Esophagus mucosa (tissue), 1 donor: ENCODE data around the gene NCOA7. TPM values are rescaled to one million over a fixed set of nuclear protein-coding genes. Genes with fewer than 3 reads are reported as not detected.
A peak's percentile ranks its signal among the peaks of the same experiment; 100 is the strongest.
"Not testable (repeated sequence)": the region's sequence is repeated elsewhere in the genome, so short reads cannot be mapped to it uniquely, and the experiment has no call there.

ENCODE experiments used
- ATAC-seq: fragments of 200-7000 bp; cut with Tn5 transposase; one replicate; pipeline ENCODE4 v1.9.1; 2020
- total RNA-seq: library from RNA; stranded (reverse); gene quantifications from one replicate; pipeline ENCODE4 v1.2.4, GENCODE V29; 2023
- donor health status: DM: yes; HTN: yes; CAD: no.

The NCOA7 gene
- total RNA-seq, 1 donor from 2014 or later, result 59.8 TPM

- ATAC-seq, result no peak
These were observed 80.6 kb downstream of the NCOA7 start for GRCh38 chr6:125871365-125871764.

GRCh38 chr6:125872259-125872921, 81.6 kb downstream of the NCOA7 start:
- no peak for ATAC-seq

GRCh38 chr6:125882243-125882642, 91.5 kb downstream of the NCOA7 start:
- ATAC-seq, result no peak

GRCh38 chr6:125884634-125885371, 94.0 kb downstream of the NCOA7 start:
- ATAC-seq, result no peak

GRCh38 chr6:125886021-125886420, 95.3 kb downstream of the NCOA7 start:
- ATAC-seq, result no peak

GRCh38 chr6:125886914-125887313, 96.2 kb downstream of the NCOA7 start:
- ATAC-seq, result no peak

GRCh38 chr6:125887372-125887771, 96.6 kb downstream of the NCOA7 start:
- ATAC-seq, result no peak

GRCh38 chr6:125888989-125889656, 98.4 kb downstream of the NCOA7 start:
- peak; percentile 55 for ATAC-seq

GRCh38 chr6:125899726-125900182, 109.0 kb downstream of the NCOA7 start:
- ATAC-seq, result no peak

GRCh38 chr6:125904871-125905270, 114.1 kb downstream of the NCOA7 start:
- peak; percentile 98 for ATAC-seq

GRCh38 chr6:125906158-125906998, 115.6 kb downstream of the NCOA7 start:
- ATAC-seq, result peak; percentile 35

- ATAC-seq, result peak; percentile 80
These were observed 119.8 kb downstream of the NCOA7 start for GRCh38 chr6:125910527-125910926.

- ATAC-seq, result not testable (repeated sequence)
These were observed 120.3 kb downstream of the NCOA7 start for GRCh38 chr6:125911051-125911451.

- ATAC-seq, result not testable (repeated sequence)
These were observed 121.7 kb downstream of the NCOA7 start for GRCh38 chr6:125912430-125912829.

GRCh38 chr6:125913145-125913544, 122.4 kb downstream of the NCOA7 start:
- no peak for ATAC-seq

GRCh38 chr6:125913864-125914351, 123.1 kb downstream of the NCOA7 start:
- ATAC-seq, result peak; percentile 91

- ATAC-seq, result no peak
These were observed 127.5 kb downstream of the NCOA7 start for GRCh38 chr6:125918230-125918629.

GRCh38 chr6:125918681-125919566, 128.2 kb downstream of the NCOA7 start:
- ATAC-seq, result peak; percentile 89

- ATAC-seq, result no peak
These were observed 128.9 kb downstream of the NCOA7 start for GRCh38 chr6:125919618-125920017.

- ATAC-seq, result peak; percentile 7
These were observed 131.6 kb downstream of the NCOA7 start for GRCh38 chr6:125922322-125922860.

GRCh38 chr6:125923366-125923877, 132.7 kb downstream of the NCOA7 start:
- ATAC-seq, result no peak
